HG03159 (cell line): ENCODE results near the gene RIT1.
"Not testable (repeated sequence)": the region's sequence is repeated elsewhere in the genome, so short reads cannot be mapped to it uniquely, and the experiment has no call there.

ENCODE experiments used
- ATAC-seq: cut with Tn5 transposase; IDR thresholded peaks from one replicate; pipeline ENCODE4 v1.9.1; 2021; ENCODE audit warnings: mild to moderate bottlenecking, moderate library complexity; ENCODE audit not compliant: unreplicated experiment

Gene RIT1

DNA sequence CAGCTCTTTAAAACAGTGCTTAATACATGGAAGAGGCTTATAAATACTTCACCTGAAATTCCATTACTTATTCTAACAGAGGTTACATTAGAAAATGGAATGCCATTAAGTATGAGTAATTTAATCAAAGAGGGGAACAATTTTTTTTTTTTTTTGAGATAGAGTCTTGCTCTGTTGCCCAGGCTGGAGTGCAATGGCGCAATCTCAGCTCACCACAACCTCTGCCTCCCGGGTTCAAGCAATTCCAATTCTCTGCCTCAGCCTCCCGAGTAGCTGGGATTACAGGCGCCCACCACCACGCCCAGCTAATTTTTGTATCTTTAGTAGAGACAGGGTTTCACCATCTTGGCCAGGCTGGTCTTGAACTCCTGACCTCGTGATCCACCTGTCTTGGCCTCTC is 15.5 kb downstream of the RIT1 start:
- not testable (repeated sequence) for ATAC-seq

DNA sequence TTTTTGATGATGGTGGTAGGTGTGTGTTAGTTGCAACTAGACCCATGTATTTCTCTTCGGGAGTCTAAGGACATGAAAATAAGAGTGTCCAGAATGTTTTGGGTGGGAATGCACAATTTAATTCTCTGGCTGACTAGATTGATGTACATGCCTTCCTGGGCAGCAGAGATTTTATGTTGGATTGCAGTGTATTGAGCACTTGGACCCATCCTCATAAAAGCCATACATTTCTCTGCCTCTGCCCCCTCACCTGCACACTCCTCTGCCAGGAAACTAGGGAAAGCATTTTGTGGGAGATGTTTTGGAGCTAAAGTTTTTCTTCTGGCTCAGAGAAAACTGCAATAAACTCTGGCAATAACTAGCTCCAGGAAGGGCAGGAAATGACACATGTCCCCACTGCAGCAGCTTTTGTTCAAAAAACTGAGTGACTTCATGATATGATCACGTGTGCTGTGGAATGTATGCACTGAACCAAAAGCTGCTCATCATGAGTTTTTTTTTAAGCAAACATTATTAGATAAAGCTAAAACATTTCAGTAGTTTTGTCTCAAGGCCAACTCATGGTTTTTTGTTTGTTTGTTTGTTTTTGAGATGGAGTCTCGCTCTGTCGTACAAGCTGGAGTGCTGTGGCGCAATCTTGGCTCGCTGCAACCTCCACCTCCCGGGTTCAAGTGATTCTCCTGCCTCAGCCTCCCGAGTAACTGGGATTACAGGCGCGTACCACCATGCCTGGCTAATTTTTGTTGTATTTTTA is 17.6 kb downstream of the RIT1 start:
- ATAC-seq: no peak

DNA sequence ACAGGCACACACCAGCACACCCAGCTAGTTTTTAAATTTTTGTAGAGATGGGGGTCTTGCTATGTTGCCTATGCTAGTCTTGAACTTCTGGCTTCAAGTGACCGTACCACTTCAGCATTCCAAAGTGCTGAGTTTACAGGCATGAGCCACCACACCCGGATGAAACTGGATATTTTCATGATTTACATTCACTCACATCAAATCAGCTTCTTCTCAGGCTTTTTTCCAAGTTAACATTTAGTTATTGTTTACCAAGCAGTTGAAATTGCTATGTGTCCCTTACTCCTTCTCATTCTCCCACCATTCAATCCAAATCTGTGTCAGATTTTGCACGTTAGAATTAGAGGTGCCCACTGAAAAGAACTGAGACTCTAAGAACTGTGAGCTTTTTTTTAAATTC is 18.4 kb downstream of the RIT1 start:
- ATAC-seq: no peak

DNA sequence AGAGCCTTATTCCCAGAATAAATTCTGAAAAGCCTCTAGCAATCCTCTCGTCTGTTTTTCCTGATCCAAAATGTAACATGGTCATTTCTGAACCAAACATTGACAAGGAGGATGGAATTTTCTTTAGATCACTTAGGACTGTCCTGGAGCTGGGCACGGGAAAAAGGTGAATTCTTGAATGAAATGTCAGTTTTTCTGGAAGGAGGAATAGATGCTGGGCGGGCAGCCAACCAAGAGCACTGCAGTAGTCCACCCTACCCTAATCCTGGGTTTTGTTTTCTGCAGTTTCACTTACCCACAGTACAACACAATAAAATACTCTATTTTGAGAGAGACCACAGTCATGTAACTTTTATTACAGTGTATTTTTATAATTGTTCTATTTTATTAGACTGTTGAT is 20.9 kb downstream of the RIT1 start:
- no peak for ATAC-seq

DNA sequence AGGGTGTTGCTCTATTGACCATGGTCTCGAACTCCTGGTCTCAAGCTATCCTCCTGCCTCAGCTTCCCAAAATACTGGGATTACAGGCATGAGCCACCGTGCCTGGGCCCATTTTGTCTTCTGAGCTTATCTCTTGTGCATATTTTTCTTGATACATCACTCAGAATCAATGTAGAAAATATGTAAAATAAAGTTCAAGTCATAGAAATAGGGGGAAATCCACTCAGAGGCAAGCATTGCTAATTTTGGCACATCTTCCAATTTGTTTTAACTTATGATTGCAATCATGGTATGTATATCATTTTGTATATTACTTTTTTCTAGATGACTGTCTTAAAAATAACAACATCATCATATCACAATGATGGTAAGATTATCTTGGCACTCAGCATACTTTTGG is 21.6 kb downstream of the RIT1 start:
- ATAC-seq: no peak

DNA sequence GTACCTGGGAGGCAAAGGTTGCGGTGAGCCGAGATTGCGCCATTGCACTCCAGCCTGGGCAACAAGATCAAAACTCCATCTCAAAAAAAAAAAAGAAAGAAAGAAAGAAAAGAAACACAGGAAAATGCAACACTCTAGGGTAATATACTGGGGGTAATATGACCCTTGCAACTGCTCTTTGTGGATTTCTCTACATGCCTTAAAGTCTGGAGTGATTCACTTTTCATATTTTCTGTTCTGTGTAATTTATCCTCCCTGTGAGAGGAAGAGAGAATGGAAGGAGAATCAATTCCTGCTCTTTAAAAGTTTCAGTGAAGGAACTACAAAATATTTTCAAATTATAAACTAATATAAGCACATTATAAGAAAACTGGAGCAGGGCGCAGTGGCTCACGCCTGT is 22.7 kb downstream of the RIT1 start:
- ATAC-seq: no peak

DNA sequence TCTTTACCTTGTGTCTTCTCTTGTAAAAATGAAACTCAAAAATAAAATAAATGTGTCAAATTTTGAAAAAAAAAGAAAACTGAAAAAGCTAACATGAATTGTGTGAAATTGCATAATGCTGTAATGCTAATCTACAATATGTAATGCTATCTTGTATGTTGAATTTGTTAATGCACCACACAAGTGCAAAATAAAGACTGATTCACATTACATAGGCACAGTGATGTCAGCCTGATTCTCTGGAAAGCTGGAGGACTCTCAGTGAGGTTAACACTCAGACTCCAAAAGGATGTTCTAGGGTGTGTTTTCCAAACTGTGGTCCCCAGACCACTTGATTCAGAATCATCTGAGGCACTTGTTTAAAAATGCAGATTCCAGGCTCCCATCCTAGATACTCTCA is 26.2 kb downstream of the RIT1 start:
- ATAC-seq: no peak

DNA sequence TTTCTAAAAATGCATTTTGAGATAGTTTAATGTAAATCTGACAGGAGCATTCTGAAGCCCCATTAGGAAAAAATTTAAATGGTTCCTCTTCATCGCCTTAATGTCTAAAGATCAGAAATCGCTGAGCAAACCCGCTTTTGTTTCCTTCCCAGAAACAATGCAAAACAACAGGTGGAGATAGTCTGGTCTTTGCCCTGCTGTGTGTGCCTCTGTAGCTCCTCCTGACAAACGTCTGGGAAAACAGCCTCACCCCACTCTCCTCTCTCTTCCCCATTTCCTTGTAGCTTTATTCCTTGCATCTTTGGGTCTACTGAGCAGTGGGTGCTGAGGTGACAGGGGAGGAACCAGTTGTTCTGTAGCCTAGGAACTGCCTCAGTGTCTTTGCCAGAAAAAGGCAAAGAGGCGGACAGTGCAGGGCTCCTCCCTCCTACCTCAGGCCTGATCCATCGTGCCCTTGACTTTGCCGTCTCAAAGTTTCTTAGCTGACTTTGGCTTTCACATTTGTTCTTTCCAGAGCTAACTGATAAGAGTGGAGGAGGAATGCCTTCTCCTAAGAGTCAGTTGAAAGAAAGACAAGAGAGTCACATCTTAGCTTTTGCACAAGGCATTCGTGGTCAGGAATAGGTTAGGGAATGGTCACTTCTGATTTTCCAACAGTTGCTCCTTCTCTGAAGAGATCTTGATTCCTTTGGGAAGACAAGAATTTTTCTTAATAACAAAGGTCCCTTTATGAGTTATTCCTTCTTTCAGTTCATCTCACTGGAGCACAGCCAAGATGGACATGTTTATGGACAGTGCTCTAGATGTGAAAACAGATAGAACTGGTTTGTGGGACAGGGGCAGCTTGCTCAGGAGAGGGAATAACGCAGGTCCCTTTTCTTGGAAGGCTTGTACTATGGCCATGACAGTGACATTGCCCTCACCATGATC is 26.9 kb downstream of the RIT1 start:
- ATAC-seq: no peak

DNA sequence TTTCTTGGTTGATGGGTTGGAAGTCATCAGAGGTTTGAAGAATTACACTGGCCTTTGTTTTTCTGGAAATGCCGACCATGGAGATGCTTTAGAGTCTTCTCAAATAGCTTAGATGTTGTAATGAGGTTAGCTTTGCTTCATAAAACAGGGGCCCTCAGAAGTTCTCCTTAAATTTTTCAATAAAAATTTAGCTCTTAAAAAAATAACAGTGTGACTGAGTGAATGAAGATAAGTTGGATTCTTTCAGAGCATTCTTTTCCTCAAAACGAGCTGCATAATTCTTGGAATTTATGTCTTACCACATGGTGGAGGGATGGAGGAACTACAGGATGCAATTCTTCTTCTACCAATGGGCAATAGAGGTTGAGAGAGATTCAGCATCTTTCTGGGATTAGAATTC is 28.4 kb downstream of the RIT1 start:
- ATAC-seq: no peak

DNA sequence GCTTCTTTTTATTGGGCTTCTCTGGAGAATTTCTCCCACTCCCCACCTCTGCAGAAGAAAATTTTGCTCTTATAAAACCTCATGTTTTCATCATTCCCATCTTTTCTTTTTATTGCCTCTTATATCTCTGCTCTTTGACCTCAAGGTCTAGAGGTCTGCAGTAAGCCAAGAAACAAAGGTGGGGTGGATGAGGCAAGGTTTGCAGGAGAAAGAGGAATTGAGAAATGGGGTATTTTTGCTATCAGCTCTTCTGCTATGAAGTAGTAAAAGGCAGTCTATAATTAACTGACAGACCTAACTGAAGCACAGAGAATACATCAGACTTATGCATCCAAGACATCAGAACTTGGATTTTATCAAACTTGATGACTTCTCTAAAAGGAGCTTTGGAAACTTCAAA is 28.9 kb downstream of the RIT1 start:
- no peak for ATAC-seq

DNA sequence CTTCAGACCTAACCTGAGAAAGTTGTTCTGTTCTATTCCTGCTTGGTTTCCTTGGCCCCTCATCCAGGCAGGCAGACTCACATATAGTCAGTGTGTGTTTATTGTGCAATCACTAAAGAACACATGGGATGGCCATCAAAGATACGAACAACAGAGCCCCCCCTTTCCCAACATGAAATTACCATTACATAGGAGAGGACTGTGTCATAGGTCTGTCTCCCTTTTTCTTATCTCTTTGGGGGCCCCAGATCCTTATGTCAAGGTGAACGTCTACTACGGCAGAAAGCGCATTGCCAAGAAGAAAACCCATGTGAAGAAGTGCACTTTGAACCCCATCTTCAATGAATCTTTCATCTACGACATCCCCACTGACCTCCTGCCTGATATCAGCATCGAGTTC is 30.2 kb downstream of the RIT1 start:
- ATAC-seq: no peak

DNA sequence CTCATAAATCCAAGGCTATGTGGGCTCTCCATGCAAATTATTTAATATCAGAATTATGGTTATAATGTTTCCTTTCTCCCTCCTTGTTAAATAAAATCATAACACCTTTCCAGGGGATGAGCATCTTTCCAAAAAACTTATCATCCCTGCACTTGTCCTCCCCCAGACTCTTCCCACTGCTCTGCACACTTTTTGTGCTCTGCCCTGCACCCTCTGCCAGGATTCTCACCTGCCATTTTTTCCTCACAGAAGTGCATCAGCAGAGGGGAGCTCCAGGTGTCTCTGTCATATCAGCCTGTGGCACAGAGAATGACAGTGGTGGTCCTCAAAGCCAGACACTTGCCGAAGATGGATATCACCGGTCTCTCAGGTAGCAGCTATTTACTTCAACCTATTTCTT is 30.9 kb downstream of the RIT1 start:
- ATAC-seq: no peak

DNA sequence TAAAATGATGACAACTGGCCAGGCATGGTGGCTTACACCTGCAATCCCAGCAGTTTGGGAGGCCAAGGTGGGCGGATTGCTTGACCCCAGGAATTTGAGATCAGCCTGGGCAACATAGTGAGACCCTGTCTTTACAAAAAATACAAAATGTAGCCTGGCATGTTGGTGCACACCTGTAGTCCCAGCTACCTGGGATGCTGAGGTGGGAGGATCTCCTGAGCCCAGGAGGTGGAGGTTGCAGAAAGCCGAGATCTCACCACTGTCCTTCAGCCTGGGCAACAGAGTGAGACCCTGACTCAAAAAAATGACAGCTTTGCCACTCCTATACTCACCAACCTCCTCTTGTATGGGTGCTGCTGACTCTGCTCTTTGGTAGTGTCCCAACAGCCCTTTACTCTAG is 33.2 kb downstream of the RIT1 start:
- no peak for ATAC-seq

DNA sequence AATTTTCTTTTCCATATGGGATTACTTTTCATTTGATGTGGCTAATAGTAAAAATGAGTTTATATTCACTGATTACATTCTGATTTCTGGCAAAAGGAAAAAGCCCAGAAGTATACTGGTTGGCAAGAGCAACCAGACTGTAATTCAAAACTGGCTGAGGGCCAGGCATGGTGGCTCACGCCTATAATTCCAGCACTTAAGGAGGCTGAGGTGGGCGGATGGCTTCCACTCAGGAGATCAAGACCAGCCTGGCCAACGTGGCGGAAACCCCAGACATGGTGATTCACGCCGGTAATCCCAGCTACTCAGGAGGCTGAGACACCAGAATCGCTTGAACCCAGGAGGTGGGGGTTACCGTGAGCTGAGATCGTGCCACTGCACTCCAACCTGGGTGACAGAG is 37.3 kb downstream of the RIT1 start:
- ATAC-seq: no peak

DNA sequence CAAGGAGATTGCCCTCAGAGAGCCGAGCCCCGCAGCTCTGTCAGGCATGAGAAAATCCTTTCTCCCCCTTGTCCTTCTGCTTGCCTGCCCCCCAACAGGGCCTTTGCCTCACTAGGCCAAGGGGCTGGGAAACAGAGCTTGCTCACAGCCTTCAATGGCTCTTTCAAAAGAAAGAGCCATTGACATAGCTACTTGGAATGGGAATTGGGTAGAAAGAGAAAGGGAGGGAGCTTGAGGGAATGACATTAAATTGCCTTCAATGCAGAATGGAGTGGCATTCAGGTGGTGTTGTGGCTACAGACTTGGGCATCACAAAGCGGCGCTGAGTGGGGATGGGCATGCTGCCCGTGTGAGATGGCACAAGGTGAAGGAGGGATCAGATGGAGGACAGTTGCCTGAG is 38.6 kb downstream of the RIT1 start:
- ATAC-seq: no peak

DNA sequence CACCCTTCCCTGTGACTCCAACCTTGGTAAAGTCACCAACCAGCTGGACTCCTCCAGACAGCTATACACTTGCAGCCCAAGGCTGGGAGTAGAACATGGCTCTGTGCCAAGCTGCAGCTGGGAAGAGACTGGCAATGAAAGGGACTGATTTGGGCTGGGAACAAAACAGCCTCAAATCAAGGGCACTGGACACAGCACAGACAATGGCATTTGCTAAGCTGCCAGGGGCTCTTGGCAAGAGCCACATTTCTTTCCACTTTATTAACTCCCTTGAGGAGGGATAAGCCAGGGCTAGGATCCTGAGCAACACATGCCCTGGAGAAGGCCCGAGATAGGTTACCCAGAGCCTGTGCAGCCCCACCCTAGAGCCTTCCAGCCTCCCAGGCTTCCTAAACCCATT is 39.8 kb downstream of the RIT1 start:
- no peak for ATAC-seq

DNA sequence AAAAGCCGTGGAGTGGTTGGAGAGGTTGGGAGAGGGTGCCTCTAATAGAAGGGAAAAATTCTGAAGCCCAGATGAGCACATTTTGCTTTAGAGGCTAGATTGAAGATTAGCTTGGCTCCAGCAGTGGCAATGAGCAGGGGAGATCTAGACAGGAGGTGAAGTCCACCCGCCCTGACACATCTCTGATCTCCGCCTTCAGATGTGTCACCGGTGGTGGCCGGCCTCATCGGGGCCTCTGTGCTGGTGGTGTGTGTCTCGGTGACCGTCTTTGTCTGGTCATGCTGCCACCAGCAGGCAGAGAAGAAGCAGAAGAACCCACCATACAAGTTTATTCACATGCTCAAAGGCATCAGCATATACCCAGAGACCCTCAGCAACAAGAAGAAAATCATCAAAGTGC is 43.4 kb downstream of the RIT1 start:
- ATAC-seq: no peak

DNA sequence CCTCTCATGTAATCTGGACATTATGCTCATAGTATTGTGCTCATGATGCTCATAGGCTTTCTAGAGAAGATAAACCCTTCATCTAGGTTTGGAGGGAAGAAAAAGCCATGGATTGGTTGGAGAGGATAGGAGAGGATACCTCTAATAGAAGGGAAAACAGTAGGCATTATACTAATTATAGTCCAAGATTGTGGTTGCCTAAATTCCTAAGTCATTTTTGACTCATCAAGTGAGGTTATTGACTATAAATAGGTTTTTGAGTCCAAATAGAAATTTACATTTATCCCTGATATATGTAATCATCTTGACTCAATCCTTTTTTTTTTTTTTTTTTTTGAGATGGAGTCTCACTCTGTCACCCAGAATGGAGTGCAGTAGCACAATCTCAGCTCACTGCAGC is 46.8 kb downstream of the RIT1 start:
- no peak for ATAC-seq

DNA sequence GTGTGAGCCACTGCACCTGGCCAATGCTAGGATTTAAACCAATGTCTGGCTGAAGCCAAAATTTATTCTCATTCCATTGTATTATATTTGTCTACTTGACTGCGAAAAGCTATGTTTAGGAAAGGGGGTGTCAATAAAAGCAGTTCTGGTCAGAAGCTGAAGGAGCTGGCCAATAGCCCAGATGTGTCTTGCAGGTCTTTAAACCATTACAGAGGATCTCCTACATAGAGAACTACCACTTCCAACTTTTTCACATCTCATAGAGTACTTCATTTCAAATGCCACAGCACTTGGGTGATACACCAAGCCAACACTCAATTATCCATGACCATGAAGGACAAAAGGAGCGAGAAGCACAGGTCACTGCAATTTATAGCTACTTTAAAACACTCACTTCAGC is 49.3 kb downstream of the RIT1 start:
- ATAC-seq: no peak

DNA sequence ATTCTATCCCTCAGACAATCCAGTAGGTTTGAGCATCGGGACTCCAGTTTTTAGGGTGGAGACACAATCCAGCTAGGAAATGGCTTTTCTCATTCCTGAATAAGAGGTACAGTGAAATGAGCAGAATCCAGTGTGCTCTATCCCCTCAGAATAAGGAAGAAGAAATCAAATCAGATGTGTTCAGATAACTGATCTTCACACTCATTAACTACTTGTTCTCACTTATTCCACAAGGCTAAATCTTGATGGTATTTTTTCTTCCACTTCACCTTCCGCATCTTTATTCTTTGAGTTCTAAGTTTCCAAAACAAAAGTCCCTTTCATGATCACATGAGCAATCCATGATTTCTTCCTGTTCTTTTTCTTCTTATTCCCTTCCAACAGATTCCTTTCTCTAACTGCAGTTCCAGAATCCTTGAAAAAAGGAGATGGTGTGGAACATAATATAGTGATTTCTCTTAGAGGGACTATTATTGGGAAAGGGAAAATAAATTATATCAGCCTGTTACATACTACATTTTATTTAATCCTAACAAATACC is 50.1 kb downstream of the RIT1 start:
- ATAC-seq: no peak

DNA sequence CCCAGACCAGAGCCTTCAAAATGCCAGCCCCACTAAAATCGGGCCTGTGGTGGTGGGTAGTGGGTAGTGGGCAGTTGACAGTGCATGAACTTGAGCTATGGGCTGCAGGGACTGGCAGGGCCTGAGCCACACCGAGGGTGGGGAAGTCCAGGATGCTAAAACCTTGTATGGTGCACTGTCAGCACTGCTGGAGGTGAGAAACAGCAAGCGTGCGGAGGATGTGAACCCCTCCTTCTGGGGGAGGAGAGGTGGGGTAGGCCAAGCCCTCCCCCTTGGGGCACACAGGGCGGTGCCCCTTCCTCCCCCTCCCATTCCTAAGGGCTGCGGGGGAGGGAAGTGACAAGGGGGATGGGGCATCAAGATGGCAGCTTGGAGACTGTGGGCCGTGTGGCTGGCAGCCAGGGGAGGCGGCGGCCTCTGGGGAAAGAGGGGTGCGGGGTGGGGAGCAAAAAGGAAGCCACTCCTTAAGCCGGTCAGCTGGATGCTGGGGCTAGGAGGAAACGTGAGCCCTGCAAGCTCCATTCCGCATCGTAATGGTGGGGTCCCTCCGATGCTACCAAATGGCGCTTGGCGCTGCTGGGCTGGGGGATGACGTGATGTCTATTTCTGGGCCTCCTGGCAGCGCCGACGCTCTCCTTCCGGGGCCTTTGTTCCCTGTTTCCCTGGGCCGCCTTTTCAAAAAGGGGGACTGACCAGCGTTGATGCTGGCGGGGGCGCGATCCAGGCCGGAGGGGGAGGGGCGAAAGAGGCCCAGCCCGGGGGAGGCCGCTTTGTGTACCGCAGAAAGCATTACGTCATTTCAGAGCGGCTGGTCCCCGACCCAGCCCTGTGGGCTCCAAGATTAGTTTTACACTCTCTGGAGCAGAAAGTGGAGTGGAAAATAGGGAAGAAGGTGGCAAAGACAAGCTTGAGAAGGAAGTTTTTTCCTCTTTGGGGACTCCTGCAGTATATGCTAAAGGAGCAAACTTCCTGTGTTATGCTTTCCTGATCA is 51.0 kb downstream of the RIT1 start:
- no peak for ATAC-seq
